VCaP (cell line): ENCODE data around the gene DNAI2.

Experiments
- H3K27ac ChIP-seq: fragments of 450-650 bp; 2 replicates; pipeline ENCODE4 v1.5.1; 2017
- CTCF ChIP-seq: fragments of 450-650 bp; conservative IDR thresholded peaks from 2 replicates; pipeline ENCODE4 v1.5.1; 2017; ENCODE audit warnings: mild to moderate bottlenecking, moderate library complexity

The DNAI2 gene, protein sequence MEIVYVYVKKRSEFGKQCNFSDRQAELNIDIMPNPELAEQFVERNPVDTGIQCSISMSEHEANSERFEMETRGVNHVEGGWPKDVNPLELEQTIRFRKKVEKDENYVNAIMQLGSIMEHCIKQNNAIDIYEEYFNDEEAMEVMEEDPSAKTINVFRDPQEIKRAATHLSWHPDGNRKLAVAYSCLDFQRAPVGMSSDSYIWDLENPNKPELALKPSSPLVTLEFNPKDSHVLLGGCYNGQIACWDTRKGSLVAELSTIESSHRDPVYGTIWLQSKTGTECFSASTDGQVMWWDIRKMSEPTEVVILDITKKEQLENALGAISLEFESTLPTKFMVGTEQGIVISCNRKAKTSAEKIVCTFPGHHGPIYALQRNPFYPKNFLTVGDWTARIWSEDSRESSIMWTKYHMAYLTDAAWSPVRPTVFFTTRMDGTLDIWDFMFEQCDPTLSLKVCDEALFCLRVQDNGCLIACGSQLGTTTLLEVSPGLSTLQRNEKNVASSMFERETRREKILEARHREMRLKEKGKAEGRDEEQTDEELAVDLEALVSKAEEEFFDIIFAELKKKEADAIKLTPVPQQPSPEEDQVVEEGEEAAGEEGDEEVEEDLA

GRCh38 chr17:74274060-74274708 lies at the start of gene DNAI2:
Gene DNAI2 (plus strand): TSS chr17:74274234. CDS start chr17:74281818, 7,584 bp downstream.
- no peak for TF ChIP-seq CTCF

GRCh38 chr17:74224959-74225725 lies 48.9 kb upstream of the DNAI2 start:
- no peak overlapping the region for H3K27ac ChIP-seq
- TF ChIP-seq CTCF = no peak

More at GRCh38 chr17:74274060-74274708, at the start of gene DNAI2:
- H3K27ac ChIP-seq = no peak within 1 kb of the TSS

DNA sequence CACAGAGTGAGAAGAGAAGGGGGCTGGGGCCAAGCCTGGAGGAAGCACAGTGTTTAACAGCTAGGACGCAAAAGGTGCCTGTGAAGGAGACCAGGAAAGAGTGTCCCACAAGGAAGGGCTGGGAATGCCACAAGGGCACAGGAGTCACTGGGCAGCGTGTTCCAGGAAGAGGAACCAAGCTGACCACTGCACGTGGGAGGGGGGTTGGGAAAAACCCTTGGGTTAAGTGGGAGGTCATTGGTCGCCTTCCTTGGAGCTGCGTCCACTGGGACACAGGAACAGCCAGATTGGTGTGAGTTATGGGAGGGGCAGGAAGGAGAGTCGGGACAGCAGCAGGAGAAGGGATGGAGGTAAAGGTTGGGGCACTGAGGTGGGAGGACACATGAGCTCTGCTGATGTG lies 47.8 kb upstream of the DNAI2 start:
- TF ChIP-seq CTCF = no peak
- H3K27ac ChIP-seq = no peak overlapping the region

- TF ChIP-seq CTCF = no peak
- no peak overlapping the region for H3K27ac ChIP-seq
Measured at GRCh38 chr17:74227271-74228080, 46.6 kb upstream of the DNAI2 start.

DNA sequence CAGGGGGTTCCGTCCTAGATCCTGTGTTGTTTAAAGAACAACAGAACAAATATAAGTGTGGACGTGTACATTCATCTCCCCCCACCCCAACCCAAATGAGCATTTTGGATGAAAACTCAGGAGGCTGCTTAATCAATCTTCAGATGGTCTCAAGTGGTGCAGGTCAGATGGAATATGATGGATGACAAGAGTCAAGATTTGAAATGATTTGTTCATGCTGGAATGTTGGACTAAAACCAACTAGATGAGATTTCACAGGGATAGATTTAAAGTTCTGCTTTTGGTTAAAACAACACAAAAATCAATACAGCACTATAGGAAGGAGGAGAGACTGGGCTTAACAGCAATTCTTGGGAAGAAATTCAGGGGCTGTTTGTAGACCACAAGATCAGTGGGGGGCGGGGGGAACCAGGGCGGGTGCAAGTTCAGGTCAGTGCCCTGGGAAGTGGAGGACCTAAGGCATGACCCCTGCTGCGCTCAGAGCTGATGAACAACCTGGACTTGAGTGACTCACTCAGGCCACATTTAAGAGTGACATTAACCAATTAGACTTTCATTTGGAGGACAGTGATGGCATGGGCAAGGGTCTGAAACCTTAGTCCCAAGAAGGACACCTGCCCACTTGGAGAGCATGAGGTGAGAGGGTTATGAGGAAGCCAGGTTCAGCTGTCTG lies 45.6 kb upstream of the DNAI2 start:
- no peak overlapping the region for H3K27ac ChIP-seq
- no peak for TF ChIP-seq CTCF

DNA sequence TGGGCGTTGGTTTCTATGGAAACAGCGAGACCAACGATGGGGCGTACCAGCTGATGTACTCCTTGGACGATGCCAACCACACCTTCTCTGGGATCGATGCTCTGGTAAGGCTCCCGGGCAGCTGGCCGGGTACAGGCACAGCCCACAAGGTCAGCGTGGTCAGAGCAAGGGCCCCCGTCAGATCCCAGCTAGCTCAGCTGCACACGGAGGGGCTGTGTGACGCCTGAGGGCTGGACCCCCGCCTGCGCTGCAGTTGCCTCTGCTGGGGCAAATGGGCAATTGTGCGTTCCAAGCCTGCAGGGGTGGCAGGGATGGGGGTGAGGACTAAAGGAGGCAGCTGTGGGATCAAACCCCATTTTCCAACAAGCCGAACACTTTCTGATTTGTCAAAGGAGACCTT lies 43.1 kb upstream of the DNAI2 start:
- TF ChIP-seq CTCF = no peak

More for the DNA sequence above, 43.1 kb upstream of the DNAI2 start:
- no peak overlapping the region for H3K27ac ChIP-seq
